NOMO-1 treated with DMSO at 0.1 percent for 48 hours (cell line): ENCODE results near the gene TMBIM1.
"Not testable (repeated sequence)": the region's sequence is repeated elsewhere in the genome, so short reads cannot be mapped to it uniquely, and the experiment has no call there.

Source experiments
- DNase-seq: peaks from one replicate; lab custom pipeline; 2025; ENCODE audit not compliant: unreplicated experiment; lab: John Stamatoyannopoulos, UW

Gene TMBIM1

DNA sequence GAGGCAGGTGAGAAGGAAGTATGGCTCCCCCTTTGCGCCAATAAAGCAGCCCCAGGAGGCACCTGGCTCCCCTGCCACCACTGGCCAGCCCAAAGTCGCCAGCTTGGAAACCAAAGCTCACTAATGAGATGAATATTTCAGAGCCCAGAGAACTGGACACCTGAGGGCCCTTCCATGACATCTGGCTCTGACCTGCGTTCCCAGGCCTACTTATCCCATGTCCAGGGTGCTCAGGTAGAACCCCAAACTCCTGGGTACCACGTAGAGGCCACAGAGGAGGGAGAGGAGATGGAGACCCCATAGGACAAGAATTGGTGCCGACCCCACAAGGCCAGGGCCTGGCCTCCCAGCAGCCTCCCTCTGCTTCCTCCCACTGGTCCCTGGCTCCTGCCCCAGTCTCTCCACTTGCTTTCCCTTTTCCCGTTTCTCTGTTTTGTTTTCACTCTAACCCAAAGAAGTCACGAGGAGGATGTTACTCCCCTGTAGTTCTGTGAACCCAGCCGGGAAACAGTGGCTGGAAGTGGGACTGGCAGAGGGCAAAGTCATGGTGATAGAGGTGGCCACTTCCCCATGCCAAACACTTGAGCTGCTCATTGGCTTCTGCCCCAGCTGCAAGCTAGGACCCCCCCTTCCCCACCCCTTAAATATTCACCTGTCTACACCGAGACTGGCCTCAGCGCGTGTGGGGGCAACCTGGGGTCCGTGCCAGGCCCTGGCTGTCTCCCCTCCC is 820 bp downstream of the TMBIM1 start:
- DNase-seq, result peak; percentile 26

DNA sequence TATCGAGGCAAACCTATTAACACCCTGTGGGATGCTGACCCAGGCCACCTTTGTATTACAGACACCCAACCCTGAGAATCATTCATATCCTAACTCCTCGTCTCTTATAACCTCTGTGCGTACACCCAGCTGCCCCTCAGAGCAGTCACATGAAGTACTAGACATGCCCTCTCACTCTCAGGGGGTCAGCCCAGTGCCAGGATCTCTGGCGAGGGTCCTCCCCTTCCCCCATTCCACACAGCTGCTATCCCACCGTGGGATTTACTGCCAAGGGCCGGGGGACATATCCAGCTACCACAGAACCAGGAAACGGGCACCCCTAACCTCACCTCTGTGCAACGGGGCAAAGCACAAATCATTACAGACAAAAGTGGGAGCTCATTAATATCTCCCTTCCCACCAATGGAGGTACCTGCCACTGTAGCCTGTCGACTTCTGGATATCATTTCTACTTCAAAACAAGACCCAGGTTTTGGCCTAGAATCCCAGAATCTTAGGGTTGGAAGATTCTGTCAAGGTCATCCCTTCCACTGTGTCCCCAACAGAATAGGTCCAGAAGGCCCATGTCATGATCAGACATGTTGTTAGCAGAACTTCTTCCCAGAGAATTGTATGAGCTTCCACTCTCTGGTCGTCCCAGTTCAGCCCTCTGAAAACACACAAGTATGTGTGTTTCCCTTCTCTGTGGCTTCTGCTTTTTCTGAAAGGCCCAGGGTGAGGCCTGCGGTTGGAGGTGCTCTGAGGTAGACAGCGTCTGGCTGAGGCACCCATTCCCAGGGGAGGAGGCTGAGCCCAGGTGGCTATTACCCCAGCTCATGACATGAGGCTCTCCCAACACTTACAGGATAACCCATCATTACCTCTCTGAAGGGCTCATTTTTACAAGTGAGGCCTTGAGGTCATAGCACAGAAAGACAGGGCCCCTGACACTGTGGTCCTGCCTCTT is 1.7 kb downstream of the TMBIM1 start:
- DNase-seq, result peak; percentile 60

DNA sequence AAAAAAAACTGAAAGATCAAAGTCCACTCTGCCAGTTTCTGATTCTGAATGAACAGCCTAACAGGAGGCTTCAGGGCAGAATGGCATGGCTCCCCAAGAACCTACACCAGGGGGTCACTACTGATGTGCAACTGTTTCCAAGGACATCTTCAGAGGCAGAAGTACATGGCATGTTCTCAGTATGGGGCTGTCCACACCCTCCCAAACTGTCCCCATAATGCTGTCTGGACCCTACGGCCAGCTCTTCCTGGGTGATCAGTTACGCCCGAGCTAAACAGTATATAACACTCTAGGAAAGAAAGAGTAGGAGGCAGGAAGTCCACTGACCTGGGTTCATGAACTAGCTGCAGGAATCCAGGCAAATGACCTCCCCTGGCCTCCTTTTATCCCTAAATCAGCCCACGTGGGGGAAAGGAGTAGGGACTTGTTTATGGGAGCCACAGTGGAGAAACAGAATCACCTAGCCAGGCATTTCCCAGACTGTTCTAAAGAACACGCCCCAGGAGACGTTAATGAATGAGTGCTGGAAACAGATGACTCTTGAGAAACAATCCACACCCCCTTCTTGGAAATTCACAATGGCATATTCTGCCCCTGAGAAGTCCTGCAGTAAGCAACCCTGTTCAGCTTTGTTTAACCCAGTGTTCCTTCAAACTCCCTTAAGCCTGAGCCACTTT is 2.5 kb downstream of the TMBIM1 start:
- no peak for DNase-seq

DNA sequence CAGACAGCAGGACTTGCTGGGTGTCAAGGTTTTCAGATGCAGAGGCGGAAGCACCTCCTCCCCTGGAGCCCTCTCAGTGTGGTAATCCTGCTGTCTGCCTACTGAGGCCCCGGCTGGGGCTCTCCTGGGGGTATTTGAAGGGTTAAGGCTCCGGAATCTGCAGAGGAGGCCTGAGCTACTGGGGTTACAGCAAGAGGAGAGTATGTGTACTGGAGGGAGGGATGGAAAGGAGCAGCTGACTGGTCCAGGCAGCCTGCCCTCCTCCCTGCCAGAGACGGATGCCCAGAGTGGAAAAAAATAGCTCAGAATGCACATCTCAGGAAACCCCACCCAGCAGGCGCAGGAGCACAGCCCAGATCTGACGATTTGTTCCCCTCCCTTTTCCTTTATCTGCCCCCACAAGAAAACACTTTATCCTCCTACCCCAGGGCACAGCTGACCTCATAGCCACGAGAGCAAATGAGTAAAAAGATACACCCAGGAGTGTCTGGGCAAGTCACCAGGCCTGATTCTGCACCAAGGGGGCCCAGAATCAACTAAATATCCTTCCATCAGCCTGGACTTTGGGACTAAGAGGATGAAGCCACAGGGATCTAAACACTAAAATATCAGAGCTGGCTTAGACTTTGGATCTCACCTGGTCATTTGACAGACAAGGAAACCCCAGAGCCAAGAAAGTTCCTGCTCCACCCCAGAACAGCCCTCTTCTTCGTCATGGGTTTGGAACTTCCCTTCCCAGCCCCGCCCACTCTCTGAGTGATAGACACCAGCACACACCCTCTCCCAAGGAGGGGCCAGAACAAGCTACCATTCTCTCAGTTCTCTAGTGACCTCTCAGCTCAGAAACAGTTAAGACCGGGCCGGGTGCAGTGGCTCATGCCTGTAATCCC is 5.5 kb downstream of the TMBIM1 start:
- peak; percentile 87 for DNase-seq

DNA sequence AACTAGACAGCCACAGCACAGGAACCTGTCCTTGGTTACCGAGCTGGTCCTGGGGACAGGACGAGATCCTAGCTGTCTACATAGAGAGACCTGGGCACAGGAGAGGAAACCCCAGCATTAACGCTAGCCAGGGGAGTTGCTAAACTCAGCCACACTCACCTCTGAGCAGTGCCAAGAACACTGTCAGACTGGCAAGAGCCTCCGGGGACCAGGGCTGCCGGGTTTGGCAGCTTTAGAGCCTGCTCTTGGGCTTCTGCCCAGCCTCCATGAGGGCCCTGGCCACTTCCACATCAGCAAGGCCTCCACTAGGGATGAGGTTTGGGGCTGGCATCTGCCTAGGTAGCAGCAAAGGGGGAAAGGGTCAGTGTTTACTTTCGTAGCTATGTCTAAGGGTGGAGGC is 6.7 kb downstream of the TMBIM1 start:
- no peak for DNase-seq

DNA sequence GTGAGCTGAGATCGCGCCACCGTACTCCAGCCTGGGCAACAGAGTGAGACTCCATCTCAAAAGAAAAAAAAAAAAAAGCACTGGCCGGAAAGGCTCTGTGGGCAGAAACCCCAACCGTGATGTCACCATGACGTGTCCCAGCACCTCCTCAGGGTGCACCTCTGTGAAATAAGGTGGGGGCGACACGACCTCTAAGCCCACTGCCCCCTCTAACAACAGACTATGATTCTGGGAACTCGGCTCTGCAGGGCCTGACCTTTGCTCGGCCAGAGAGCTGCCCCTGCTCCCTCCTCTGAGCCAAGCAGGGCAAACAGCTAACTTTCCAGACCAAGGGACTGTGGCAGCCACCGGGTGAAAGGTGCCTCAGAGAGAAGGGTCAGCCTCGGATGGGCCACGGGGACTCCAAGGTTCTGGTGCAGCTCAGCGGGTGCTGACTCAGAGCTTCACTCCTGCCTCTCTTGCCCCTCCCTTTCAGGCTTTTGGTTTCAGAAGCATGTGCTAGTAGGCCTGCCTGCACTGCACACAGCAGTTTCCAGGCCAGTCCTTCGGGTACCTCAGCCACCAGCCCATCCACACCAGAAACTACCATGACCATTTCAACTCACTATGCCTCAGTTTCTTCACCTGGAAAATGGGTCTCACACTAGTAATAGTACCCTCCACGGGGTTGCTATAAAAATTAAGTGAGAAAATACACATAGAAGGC is 8.0 kb downstream of the TMBIM1 start:
- DNase-seq, result no peak

DNA sequence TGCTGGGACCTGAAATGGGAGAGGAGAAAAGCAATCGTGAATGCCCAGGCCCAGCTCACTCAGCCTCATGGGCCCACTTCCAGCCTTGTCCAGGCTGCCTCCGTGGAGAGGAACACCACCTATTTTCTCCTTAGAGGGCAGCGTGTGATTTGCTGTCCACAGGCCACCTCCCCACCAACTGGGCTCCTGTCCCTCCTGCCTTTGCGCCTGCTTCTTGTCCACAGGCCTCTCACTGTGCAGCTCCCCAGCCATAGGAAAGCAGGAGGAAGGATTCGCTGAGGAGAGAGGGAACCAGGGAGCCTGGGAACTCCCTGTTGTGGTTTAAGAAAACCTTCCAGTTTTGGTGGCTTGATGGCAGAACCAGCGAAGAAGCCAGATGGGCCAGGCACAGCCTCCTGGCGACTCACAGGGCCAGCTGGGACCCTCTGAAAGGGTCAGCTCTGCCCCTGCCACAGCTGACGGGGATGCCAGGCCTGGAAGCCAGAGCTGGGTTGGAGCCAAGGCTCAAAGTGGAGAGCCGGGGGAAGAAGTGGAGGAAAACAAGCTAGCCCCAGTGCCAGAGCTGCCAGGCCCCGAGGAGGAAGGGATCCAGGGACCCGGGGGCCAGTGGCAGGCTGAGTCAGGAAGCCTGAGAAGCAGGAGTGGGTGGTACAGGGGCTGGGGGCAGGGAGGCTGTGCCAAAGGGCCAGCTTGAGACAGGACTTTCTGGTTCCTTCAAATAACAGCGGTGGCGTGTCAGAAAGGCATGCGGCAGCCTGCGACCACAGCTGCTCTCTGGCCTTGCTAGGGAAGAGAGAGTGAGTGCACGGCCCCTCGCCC is 9.9 kb downstream of the TMBIM1 start:
- no peak for DNase-seq

DNA sequence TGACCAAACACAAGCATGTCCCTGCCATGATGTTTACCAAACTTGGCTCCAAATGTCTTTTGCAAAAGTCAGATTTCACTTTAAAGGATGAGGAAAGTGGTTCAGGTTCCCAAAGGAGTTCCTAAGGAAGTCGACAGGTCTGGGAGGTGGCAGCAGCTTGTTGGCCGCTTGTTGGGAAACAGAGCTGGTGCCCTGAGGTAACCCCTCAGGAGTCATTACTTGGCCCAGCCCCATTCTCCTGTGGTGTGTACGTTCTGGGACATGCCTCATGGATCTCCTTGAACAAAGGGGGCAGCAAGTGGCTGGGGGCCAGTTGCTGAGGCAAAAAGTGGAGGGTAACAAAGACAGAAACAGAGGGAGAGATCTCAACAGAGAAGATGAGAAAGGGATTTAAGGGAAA is 10.9 kb downstream of the TMBIM1 start:
- DNase-seq, result no peak

DNA sequence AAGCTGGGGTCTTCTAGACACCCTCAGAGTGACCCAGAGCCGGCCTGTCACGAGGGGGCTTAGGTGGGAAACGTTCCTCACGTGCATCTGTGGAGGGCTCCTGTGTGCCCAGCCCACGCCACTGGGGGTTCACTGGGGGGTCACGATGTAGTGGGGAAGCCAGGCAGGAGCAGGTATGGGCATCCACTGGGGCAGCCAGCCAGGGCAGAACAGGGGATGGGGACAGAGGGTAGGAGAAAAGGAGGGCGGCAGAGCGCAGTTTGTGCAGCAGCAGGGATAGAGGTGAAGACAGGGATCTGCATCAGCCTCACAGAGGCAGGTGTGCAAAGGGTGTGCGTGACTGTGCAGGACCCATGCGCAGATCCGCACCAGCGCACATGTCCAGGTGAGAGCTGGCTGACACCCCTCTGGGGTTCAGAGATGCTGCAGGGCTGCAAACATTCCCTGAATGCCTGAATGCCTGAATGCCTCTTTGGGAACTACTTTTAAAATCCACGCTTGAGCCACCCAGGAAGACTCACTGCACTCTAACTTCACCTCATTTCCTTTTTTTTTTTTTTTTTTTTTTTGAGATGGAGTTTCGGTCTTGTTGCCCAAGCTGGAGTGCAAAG is 11.9 kb downstream of the TMBIM1 start:
- no peak for DNase-seq

DNA sequence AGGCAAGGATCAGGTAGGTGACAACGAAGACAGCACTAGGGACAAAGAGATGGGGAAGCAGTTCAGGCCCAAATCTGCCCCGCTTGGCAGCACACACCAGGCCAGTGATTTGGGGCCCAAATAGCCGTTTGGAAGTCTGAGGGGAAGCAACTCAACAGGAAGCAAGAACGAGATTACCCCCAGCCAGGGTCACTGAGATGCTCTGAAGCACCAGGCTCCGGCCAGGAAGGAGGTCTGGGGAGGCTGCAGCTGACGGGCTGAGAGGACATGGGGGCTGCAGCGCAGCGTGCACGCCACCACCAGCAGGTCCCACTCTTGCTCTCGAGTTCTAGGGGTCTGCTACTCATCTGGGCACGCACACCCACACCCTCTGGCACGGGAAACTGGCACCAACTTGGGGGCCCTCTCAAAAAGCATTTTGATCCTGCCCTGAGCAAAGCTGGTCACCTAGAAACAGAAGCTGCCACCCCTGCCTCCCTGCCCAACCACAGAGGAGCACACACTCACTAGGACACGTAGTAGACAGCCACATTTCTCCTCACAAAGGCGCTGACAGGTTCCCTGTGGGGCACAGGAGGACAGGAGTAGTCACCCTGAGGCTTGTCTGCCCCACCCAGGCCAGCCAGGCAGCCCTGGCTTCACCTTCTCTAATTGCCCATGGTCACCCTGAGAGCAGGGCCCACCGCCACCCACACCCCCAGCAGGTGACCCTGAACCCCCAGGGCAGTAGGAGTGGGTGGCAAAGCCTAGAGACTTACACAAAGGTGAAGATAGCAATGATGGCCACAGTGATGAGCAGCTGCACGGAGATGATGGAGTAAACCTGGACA is 13.6 kb downstream of the TMBIM1 start:
- DNase-seq, result no peak

DNA sequence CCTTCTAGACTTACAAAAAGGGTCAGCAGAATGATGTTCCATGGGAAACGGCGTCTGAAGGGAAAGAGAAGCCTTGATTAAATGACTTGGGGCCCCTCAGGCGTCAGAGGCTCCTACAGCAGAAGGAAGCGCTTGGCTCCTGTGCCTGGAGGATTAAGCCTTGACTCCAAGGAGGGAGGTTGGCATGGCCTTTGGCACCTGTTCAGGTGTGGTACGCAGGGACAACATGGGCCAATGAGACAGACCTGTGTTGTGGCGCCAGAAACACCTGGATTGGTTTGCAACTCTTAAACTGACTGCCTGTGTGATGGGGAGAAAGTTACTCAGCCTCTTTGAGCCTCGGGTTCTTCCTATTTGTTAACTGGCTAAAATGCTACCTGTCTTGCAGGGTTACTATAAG is 14.4 kb downstream of the TMBIM1 start:
- DNase-seq, result no peak

DNA sequence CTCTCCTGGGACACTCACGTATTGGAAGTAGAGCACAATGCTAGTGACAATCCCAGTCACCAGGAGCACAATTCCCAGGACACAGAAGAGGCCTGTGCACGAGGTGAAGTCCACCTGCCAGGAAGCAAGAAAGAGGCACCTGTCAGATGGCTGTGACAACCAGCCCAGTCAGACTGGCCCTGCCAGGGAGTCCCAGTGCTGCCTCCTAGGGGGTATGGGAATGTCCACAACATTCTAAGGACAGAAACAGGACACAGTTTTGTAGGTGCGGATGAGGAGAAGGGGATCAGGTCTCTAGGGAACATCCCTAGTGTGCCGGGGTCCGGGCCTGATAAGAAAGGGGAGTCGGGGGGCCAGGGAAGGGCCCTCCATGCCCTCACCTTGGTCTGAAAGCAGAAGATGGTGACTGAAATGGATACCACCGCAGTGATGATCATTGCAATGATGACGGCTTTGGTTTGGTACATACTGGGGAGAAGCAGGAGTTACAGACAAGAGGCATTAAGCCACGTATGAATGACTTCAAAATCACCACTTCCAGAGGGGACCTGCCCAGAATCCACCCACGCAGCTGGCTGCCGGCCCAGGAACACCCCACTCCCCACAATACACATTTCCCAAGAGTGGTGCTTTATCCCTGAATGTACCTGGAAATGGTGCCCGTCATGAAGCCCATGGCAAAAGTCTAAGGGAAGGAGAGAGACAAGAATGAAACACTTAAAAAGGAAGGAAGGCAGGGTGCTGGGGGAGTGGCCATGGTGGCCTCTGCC is 15.1 kb downstream of the TMBIM1 start:
- DNase-seq, result no peak

DNA sequence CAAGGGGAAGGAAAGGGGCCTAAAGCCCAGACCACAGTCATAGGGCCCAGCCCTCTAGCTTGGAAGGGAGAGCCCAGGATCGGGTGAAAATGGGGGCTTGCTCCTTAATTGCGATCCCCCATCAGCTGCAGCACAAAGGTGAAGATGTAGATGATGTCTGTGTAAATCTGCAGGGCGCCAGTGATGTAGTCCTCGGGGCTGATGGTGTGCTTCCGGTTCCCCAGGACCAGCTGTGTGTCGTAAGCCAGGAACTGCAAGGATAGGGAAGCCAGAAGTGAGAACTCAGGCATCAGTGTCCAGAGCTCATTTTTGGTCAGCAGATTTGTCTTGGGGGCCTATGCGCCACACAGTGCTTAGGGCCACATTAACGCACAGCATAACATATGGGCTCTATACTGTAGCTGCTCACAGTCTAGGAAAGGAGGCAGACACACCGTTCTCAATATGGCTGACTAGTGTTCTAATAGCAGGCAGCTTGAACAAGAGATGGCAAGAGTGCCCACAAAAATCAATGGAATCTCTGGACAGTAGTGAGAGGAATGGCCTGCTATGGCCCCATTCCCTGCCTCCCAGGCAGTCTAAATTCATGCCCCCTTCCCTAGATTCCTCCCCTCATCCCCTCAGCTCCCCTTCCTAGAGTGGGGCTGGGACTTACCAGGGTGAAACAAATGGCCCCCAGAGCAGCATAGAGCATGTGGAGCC is 16.8 kb downstream of the TMBIM1 start:
- no peak for DNase-seq

DNA sequence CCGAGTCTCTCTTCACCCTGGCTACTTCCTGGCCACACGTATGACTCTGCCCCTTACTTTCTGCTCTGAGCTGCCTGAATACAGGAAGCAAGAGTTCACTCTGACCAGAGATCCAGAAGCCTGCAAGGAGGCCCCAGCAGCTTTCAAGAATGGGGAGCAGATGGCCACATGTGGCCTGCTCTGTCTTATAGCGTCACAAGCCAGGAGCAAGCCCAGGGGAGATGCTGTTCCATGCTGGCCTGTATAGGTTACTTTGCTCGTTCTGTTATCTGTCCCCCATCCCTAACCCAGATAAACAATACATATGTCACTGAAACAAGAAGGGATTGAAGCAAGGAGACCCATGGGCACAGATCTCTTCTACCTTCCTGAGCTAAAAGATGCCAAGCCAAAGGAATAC is 17.7 kb downstream of the TMBIM1 start:
- no peak for DNase-seq

DNA sequence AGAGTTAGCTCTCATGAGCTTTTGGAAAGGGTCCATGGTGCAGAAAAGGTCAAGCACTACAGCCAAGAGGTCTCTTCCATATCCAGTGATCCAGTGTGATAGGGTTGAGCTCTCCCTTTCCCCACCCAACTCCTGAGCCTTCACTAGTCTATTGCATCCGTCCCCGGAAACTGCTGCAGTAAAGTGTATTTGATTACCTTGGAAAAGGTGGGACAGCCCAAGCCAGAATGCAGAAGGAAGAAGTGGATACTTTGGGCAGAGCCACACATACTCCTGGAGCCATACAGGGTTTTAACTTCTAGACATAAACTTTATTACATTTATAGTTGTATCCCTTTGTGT is 18.4 kb downstream of the TMBIM1 start:
- DNase-seq, result no peak

DNA sequence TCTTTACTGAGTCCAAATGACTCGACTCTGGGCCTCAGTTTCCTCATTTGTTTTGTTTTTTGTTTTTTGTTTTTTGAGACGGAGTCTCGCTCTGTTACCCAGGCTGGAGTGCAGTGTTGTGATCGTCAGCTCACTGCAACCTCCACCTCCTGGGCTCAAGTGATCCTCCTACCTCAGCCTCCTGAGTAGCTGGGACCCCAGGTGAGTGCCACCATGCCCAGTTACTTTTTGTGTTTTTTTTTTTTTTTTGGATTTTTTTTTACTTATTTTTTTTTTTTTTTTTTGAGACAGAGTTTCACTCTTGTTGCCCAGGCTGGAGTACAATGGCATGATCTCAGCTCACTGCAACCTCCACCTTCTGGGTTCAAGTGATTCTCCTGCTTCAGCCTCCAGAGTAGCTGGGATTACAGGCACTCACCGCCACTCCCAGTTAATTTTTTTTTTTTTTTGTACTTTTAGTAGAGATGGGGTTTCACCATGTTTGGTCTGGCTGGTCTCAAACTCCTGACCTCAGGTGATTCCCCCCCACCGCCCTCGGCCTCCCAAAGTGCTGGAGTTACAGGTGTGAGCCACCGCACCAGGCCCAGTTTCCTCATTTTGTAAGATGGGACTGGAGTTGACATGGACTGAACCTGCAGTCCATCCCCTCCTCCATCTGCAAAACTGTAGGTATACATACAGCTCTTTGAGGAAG is 18.9 kb downstream of the TMBIM1 start:
- not testable (repeated sequence) for DNase-seq
